ENCODE measurements around the gene RANBP3. TPM values are rescaled to one million over a fixed set of nuclear protein-coding genes. Genes with fewer than 3 reads are reported as not detected.

Gene RANBP3
- total RNA-seq, 4 donors from 2014 or later, result 57.8 to 148 (median 82.7) TPM

- intact Hi-C loops (cut with DNase I), result no loop called here
- no peak overlapping the region for H3K4me3 ChIP-seq (replicated peaks in 1 of 3)
- H3K27me3 ChIP-seq, result no peaks in the 10 kb centered on the region
- peaks cover 80 to 81% of the 10 kb centered on the region in 2 donors for H3K36me3 ChIP-seq
- no peak for DNase-seq
- no peaks in the 10 kb centered on the region for H3K9me3 ChIP-seq
- H3K27ac ChIP-seq, result peak overlapping the region in 2 of 3 donors; percentile 45 to 65
- WGBS, 2 donors, result 85 to 93% methylated on average over 8 of the region's 8 CpGs
- TF ChIP-seq CTCF (IDR thresholded peaks at IDR 0.05) (no peak), POLR2A (IDR thresholded peaks at IDR 0.05) (no peak)
- peaks cover 4 to 15% of the 10 kb centered on the region in 2 donors for H3K4me1 ChIP-seq
Observed at GRCh38 chr19:5927441-5927821, 50.5 kb downstream of the RANBP3 start.

- no peak for TF ChIP-seq CTCF (IDR thresholded peaks at IDR 0.05)
- TF ChIP-seq POLR2A (IDR thresholded peaks at IDR 0.05), result no peak
- WGBS, 2 donors, result 56 to 71% methylated on average over 14 of the region's 14 CpGs
- Histone ChIP-seq H3K27ac (peak overlapping the region in 2 of 3 donors; percentile 45 to 65), H3K4me3 (replicated peaks in 1 of 3) (no peak overlapping the region), H3K4me1 (peaks cover 4 to 15% of the 10 kb centered on the region in 2 donors), H3K36me3 (peaks cover 75 to 78% of the 10 kb centered on the region in 2 donors), H3K9me3 (no peaks in the 10 kb centered on the region), H3K27me3 (no peaks in the 10 kb centered on the region)
- intact Hi-C loops (cut with DNase I), result no loop called here
- DNase-seq, result peak in 1 of 2 donors; percentile 26
Observed at GRCh38 chr19:5926641-5927440, 51.1 kb downstream of the RANBP3 start.

GRCh38 chr19:5925830-5926427 lies 52.0 kb downstream of the RANBP3 start:
- intact Hi-C loops (cut with DNase I), result no loop called here
- Histone ChIP-seq H3K27me3 (no peaks in the 10 kb centered on the region), H3K4me3 (replicated peaks in 1 of 3) (no peak overlapping the region), H3K36me3 (peaks cover 69 to 74% of the 10 kb centered on the region in 2 donors), H3K4me1 (peaks cover 4 to 15% of the 10 kb centered on the region in 2 donors), H3K27ac (peak overlapping the region in 2 of 3 donors; percentile 45 to 65), H3K9me3 (no peaks in the 10 kb centered on the region)
- 92 to 95% methylated on average over 14 to 18 of the region's 18 CpGs for WGBS, 2 donors
- DNase-seq, result no peak
- TF ChIP-seq CTCF (IDR thresholded peaks at IDR 0.05) (no peak), POLR2A (IDR thresholded peaks at IDR 0.05) (no peak)

GRCh38 chr19:5923356-5923755 lies 54.6 kb downstream of the RANBP3 start:
- intact Hi-C loops (cut with DNase I), result no loop called here
- 91% methylated on average over 16 of the region's 16 CpGs; no CpG with 5 or more reads in 1 of the 2 donors for WGBS, 2 donors
- no peak overlapping the region for H3K4me3 ChIP-seq (replicated peaks in 1 of 3)
- H3K9me3 ChIP-seq, result no peaks in the 10 kb centered on the region
- no peak overlapping the region for H3K27ac ChIP-seq
- no peaks in the 10 kb centered on the region for H3K27me3 ChIP-seq
- DNase-seq, result no peak
- peaks cover 4 to 15% of the 10 kb centered on the region in 2 donors for H3K4me1 ChIP-seq
- TF ChIP-seq CTCF (IDR thresholded peaks at IDR 0.05) (no peak), POLR2A (IDR thresholded peaks at IDR 0.05) (no peak)
- peaks cover 53 to 81% of the 10 kb centered on the region in 2 donors for H3K36me3 ChIP-seq

GRCh38 chr19:5922161-5922545 lies 55.8 kb downstream of the RANBP3 start:
- no peak for DNase-seq
- no peak overlapping the region for H3K27ac ChIP-seq

More at GRCh38 chr19:5922161-5922545, 55.8 kb downstream of the RANBP3 start:
- intact Hi-C loops (cut with DNase I), result no loop called here
- Histone ChIP-seq H3K36me3 (peaks cover 58 to 79% of the 10 kb centered on the region in 2 donors), H3K4me3 (replicated peaks in 1 of 3) (no peak overlapping the region), H3K4me1 (peaks cover 4 to 12% of the 10 kb centered on the region in 2 donors), H3K9me3 (no peaks in the 10 kb centered on the region), H3K27me3 (no peaks in the 10 kb centered on the region)
- WGBS, 2 donors, result 92 to 93% methylated on average over 12 of the region's 12 CpGs
- TF ChIP-seq CTCF (IDR thresholded peaks at IDR 0.05), result no peak
- no peak for TF ChIP-seq POLR2A (IDR thresholded peaks at IDR 0.05)

All from thyroid gland (tissue), 4 donors.